SU-DHL-6 (cell line): ENCODE measurements around the gene SLX4IP.

Source experiments
- EZH2phosphoT487 ChIP-seq: fragments of 200-600 bp; sonication (generic), shearing (Covaris generic); conservative IDR thresholded peaks from 2 replicates; pipeline ENCODE4 v1.6.1; 2018; ENCODE audit warnings: mild to moderate bottlenecking, antibody characterized with exemption, low read length, moderate library complexity, mixed read lengths
- TF ChIP-seq, protein P1 (sequence below): fragments of 200-600 bp; sonication (generic); IDR thresholded peaks from one replicate; pipeline ENCODE4 v1.5.1; 2017; ENCODE audit warnings: antibody characterized with exemption, mild to moderate bottlenecking, low read length, moderate library complexity; ENCODE audit not compliant: insufficient read depth, poor library complexity, severe bottlenecking

GRCh38 chr20:10634683-10635411 lies 199.7 kb downstream of the SLX4IP start:
- TF ChIP-seq, protein P1, sequence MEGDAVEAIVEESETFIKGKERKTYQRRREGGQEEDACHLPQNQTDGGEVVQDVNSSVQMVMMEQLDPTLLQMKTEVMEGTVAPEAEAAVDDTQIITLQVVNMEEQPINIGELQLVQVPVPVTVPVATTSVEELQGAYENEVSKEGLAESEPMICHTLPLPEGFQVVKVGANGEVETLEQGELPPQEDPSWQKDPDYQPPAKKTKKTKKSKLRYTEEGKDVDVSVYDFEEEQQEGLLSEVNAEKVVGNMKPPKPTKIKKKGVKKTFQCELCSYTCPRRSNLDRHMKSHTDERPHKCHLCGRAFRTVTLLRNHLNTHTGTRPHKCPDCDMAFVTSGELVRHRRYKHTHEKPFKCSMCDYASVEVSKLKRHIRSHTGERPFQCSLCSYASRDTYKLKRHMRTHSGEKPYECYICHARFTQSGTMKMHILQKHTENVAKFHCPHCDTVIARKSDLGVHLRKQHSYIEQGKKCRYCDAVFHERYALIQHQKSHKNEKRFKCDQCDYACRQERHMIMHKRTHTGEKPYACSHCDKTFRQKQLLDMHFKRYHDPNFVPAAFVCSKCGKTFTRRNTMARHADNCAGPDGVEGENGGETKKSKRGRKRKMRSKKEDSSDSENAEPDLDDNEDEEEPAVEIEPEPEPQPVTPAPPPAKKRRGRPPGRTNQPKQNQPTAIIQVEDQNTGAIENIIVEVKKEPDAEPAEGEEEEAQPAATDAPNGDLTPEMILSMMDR: no peak
- no peak for TF ChIP-seq EZH2phosphoT487
